GM23338 (cell line): Measurements from ENCODE around the gene SEC23A. TPM values are rescaled to one million over a fixed set of nuclear protein-coding genes. Genes with fewer than 3 reads are reported as not detected.

Experiments
- ATAC-seq: fragments of 200-7000 bp; cut with Tn5 transposase; 3 replicates; pipeline ENCODE4 v1.9.1; 2020
- DNase-seq: peaks from one replicate; pipeline ENCODE4 v3.0.0-alpha.2; 2015; ENCODE audit warnings: low spot score
- H2AFZ ChIP-seq: fragments of 200-600 bp; sonication (generic); 2 replicates; pipeline ENCODE4 v1.8.0; 2016; ENCODE audit warnings: antibody characterized with exemption, mild to moderate bottlenecking, moderate library complexity
- H3F3A ChIP-seq: fragments of 200-600 bp; sonication (generic); replicated peaks from 2 replicates; pipeline ENCODE4 v1.8.0; 2017; ENCODE audit warnings: antibody characterized with exemption, mixed run types, low read depth
- H3K27ac ChIP-seq: fragments of 200-600 bp; sonication (generic); 2 replicates; pipeline ENCODE4 v1.6.1; 2016; ENCODE audit warnings: low read depth
- H3K27me3 ChIP-seq: fragments of 200-600 bp; sonication (generic); 2 replicates; pipeline ENCODE4 v1.8.0; 2016; ENCODE audit warnings: mild to moderate bottlenecking, mixed run types, moderate library complexity; ENCODE audit not compliant: insufficient read depth
- H3K36me3 ChIP-seq: fragments of 200-600 bp; sonication (generic); 2 replicates; pipeline ENCODE4 v1.8.0; 2016; ENCODE audit warnings: mild to moderate bottlenecking; ENCODE audit not compliant: insufficient read depth
- H3K4me1 ChIP-seq: fragments of 200-600 bp; sonication (generic); 2 replicates; pipeline ENCODE4 v1.8.0; 2016; ENCODE audit warnings: mild to moderate bottlenecking, moderate library complexity; ENCODE audit not compliant: insufficient read depth
- H3K4me2 ChIP-seq: fragments of 200-600 bp; sonication (generic); 2 replicates; pipeline ENCODE4 v1.7.1; 2017; ENCODE audit warnings: mixed run types
- H3K4me3 ChIP-seq: fragments of 200-600 bp; sonication (generic); 2 replicates; pipeline ENCODE4 v1.6.1; 2016; ENCODE audit warnings: mixed run types
- H3K79me2 ChIP-seq: fragments of 200-600 bp; sonication (generic); replicated peaks from 2 replicates; pipeline ENCODE4 v1.8.0; 2017; ENCODE audit warnings: mild to moderate bottlenecking; ENCODE audit not compliant: insufficient read depth
- H3K9me2 ChIP-seq: fragments of 200-600 bp; sonication (generic); 2 replicates; pipeline ENCODE4 v1.8.0; 2017; ENCODE audit not compliant: insufficient read depth
- H4K20me1 ChIP-seq: fragments of 200-600 bp; sonication (generic); replicated peaks from 2 replicates; pipeline ENCODE4 v1.8.0; 2017; ENCODE audit warnings: mild to moderate bottlenecking; ENCODE audit not compliant: insufficient read depth
- H3K27ac Mint-ChIP-seq: 2 replicates; pipeline ENCODE4 v1.8.0; 2020; ENCODE audit warnings: inconsistent platforms, mild to moderate bottlenecking, moderate library complexity, mixed read lengths
- H3K27me3 Mint-ChIP-seq: 3 replicates; pipeline ENCODE4 v1.8.0; 2022; ENCODE audit warnings: low read depth, mild to moderate bottlenecking, moderate library complexity, mixed read lengths, inconsistent platforms; ENCODE audit not compliant: insufficient read depth, poor library complexity
- H3K36me3 Mint-ChIP-seq: 3 replicates; pipeline ENCODE4 v1.8.0; 2021; ENCODE audit warnings: low read depth, mild to moderate bottlenecking, inconsistent platforms, moderate library complexity, mixed read lengths
- H3K4me1 Mint-ChIP-seq: 3 replicates; pipeline ENCODE4 v1.8.0; 2020; ENCODE audit warnings: mild to moderate bottlenecking, inconsistent platforms, mixed read lengths
- H3K4me3 Mint-ChIP-seq: 3 replicates; pipeline ENCODE4 v1.8.0; 2021; ENCODE audit warnings: moderate library complexity, mild to moderate bottlenecking, inconsistent platforms, mixed read lengths
- H3K9me3 Mint-ChIP-seq: 3 replicates; pipeline ENCODE4 v1.8.0; 2020; ENCODE audit warnings: moderate library complexity, mild to moderate bottlenecking, inconsistent platforms, mixed read lengths
- CREB1 ChIP-seq: fragments of 250-450 bp; sonication (Bioruptor Pico); IDR thresholded peaks from 2 replicates; pipeline ENCODE4 v1.5.0; 2020; ENCODE audit warnings: low read depth, mild to moderate bottlenecking, moderate library complexity
- EZH2 ChIP-seq: fragments of 200-600 bp; sonication (generic); IDR thresholded peaks from one replicate; pipeline ENCODE4 v1.8.0; 2017; ENCODE audit warnings: antibody characterized with exemption, mild to moderate bottlenecking, low read depth; ENCODE audit not compliant: unreplicated experiment
- EZH2phosphoT487 ChIP-seq: fragments of 200-600 bp; sonication (generic); IDR thresholded peaks from one replicate; pipeline ENCODE4 v1.8.1; 2018; ENCODE audit warnings: antibody characterized with exemption; ENCODE audit not compliant: unreplicated experiment
- JUNB ChIP-seq: IDR thresholded peaks from one replicate; pipeline ENCODE4 v1.6.1; 2016; ENCODE audit warnings: antibody characterized with exemption; ENCODE audit not compliant: unreplicated experiment
- NANOG ChIP-seq: IDR thresholded peaks from 2 replicates; pipeline ENCODE4 v1.6.1; 2016; ENCODE audit warnings: antibody characterized with exemption, borderline replicate concordance
- POLR2AphosphoS5 ChIP-seq: IDR thresholded peaks from 2 replicates; pipeline ENCODE4 v1.6.1; 2016; ENCODE audit warnings: antibody characterized with exemption, low read depth
- REST ChIP-seq: IDR thresholded peaks from one replicate; pipeline ENCODE4 v1.6.1; 2018; ENCODE audit warnings: antibody characterized with exemption; ENCODE audit not compliant: unreplicated experiment
- STAT1 ChIP-seq: IDR thresholded peaks from one replicate; pipeline ENCODE4 v1.6.1; 2016; ENCODE audit warnings: antibody characterized with exemption; ENCODE audit not compliant: unreplicated experiment
- polyA plus RNA-seq: library from polyadenylated mRNA; unstranded; fragments of >200 nt; fragmentation: Nextera tagmentation; extraction: Ambion mirVana; gene quantifications from 2 replicates; pipeline ENCODE4 v1.2.1, GENCODE V29; 2016
- total RNA-seq: library from RNA; depleted of rRNA; stranded (reverse); fragments of >200 nt; shearing (Covaris generic); gene quantifications from 2 replicates; pipeline ENCODE4 v1.2.3, GENCODE V29; 2014
- TF ChIP-seq, protein P1 (sequence below): fragments of 250-450 bp; sonication (Bioruptor Pico); IDR thresholded peaks from 2 replicates; pipeline ENCODE4 v1.5.0; 2020; ENCODE audit warnings: mild to moderate bottlenecking, moderate library complexity
- TF ChIP-seq, protein P2 (sequence below): IDR thresholded peaks from 2 replicates; pipeline ENCODE4 v1.6.1; 2016; ENCODE audit warnings: antibody characterized with exemption

Gene SEC23A
- total and polyA plus RNA-seq, 2 experiments from 2014 or later: 22.7 to 89.9 TPM

GRCh38 chr14:39025250-39025809 lies 77.7 kb downstream of the SEC23A start (continued):
- TF ChIP-seq, protein P1, sequence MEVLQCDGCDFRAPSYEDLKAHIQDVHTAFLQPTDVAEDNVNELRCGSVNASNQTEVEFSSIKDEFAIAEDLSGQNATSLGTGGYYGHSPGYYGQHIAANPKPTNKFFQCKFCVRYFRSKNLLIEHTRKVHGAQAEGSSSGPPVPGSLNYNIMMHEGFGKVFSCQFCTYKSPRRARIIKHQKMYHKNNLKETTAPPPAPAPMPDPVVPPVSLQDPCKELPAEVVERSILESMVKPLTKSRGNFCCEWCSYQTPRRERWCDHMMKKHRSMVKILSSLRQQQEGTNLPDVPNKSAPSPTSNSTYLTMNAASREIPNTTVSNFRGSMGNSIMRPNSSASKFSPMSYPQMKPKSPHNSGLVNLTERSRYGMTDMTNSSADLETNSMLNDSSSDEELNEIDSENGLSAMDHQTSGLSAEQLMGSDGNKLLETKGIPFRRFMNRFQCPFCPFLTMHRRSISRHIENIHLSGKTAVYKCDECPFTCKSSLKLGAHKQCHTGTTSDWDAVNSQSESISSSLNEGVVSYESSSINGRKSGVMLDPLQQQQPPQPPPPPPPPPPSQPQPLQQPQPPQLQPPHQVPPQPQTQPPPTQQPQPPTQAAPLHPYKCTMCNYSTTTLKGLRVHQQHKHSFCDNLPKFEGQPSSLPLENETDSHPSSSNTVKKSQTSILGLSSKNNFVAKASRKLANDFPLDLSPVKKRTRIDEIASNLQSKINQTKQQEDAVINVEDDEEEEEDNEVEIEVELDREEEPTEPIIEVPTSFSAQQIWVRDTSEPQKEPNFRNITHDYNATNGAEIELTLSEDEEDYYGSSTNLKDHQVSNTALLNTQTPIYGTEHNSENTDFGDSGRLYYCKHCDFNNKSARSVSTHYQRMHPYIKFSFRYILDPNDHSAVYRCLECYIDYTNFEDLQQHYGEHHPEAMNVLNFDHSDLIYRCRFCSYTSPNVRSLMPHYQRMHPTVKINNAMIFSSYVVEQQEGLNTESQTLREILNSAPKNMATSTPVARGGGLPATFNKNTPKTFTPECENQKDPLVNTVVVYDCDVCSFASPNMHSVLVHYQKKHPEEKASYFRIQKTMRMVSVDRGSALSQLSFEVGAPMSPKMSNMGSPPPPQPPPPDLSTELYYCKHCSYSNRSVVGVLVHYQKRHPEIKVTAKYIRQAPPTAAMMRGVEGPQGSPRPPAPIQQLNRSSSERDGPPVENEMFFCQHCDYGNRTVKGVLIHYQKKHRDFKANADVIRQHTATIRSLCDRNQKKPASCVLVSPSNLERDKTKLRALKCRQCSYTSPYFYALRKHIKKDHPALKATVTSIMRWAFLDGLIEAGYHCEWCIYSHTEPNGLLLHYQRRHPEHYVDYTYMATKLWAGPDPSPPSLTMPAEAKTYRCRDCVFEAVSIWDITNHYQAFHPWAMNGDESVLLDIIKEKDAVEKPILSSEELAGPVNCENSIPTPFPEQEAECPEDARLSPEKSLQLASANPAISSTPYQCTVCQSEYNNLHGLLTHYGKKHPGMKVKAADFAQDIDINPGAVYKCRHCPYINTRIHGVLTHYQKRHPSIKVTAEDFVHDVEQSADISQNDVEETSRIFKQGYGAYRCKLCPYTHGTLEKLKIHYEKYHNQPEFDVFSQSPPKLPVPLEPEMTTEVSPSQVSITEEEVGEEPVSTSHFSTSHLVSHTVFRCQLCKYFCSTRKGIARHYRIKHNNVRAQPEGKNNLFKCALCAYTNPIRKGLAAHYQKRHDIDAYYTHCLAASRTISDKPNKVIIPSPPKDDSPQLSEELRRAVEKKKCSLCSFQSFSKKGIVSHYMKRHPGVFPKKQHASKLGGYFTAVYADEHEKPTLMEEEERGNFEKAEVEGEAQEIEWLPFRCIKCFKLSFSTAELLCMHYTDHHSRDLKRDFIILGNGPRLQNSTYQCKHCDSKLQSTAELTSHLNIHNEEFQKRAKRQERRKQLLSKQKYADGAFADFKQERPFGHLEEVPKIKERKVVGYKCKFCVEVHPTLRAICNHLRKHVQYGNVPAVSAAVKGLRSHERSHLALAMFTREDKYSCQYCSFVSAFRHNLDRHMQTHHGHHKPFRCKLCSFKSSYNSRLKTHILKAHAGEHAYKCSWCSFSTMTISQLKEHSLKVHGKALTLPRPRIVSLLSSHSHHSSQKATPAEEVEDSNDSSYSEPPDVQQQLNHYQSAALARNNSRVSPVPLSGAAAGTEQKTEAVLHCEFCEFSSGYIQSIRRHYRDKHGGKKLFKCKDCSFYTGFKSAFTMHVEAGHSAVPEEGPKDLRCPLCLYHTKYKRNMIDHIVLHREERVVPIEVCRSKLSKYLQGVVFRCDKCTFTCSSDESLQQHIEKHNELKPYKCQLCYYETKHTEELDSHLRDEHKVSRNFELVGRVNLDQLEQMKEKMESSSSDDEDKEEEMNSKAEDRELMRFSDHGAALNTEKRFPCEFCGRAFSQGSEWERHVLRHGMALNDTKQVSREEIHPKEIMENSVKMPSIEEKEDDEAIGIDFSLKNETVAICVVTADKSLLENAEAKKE (CRISPR knock-in tag): no peak
- TF ChIP-seq EZH2phosphoT487: no peak
- TF ChIP-seq, protein P2, sequence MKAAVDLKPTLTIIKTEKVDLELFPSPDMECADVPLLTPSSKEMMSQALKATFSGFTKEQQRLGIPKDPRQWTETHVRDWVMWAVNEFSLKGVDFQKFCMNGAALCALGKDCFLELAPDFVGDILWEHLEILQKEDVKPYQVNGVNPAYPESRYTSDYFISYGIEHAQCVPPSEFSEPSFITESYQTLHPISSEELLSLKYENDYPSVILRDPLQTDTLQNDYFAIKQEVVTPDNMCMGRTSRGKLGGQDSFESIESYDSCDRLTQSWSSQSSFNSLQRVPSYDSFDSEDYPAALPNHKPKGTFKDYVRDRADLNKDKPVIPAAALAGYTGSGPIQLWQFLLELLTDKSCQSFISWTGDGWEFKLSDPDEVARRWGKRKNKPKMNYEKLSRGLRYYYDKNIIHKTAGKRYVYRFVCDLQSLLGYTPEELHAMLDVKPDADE: no peak

- H3K4me2 ChIP-seq: no peak overlapping the region
- ATAC-seq: no peak
- TF ChIP-seq EZH2 (no peak), JUNB (no peak), STAT1 (no peak), NANOG (no peak), EZH2phosphoT487 (no peak), POLR2AphosphoS5 (no peak), CREB1 (CRISPR knock-in tag) (no peak), REST (no peak)
- TF ChIP-seq, protein P2: no peak
Measured at GRCh38 chr14:39023939-39024871, 78.8 kb downstream of the SEC23A start.

More at GRCh38 chr14:39023939-39024871, 78.8 kb downstream of the SEC23A start:
- Histone ChIP-seq H3K36me3 (no peaks in the 10 kb centered on the region), H4K20me1 (no peaks in the 10 kb centered on the region; the same call in 1 of the 2 replicates), H3K79me2 (no peaks in the 10 kb centered on the region), H3F3A (no peaks in the 10 kb centered on the region), H3K9me2 (no peaks in the 10 kb centered on the region), H3K4me1 (no peaks in the 10 kb centered on the region), H2AFZ (no peak overlapping the region), H3K27me3 (no peaks in the 10 kb centered on the region), H3K27ac (no peak overlapping the region), H3K4me3 (no peak overlapping the region)
- H3K27ac Mint-ChIP-seq: no peak overlapping the region
- H3K9me3 Mint-ChIP-seq: peaks cover 3% of the 10 kb centered on the region; the same call in 2 of the 3 replicates
- H3K27me3 Mint-ChIP-seq: peaks cover 2% of the 10 kb centered on the region
- no peak for DNase-seq
- H3K4me3 Mint-ChIP-seq: no peak overlapping the region
- H3K4me1 Mint-ChIP-seq: no peaks in the 10 kb centered on the region; the same call in 2 of the 3 replicates
- H3K36me3 Mint-ChIP-seq: no peaks in the 10 kb centered on the region
